Right lobe of liver (tissue), 6 donors: ENCODE measurements around the gene TARP.

Source experiments
- ATAC-seq, 4 donors: fragments of 200-7000 bp; cut with Tn5 transposase; one replicate each; pipeline ENCODE4 v1.9.1; 2020; ENCODE audit warnings: mild to moderate bottlenecking in 4 of 4, moderate library complexity in 4 of 4
- DNase-seq, 3 donors: peaks; one replicate each; pipeline ENCODE4 v3.0.0-alpha.2; 2020
- H3K27ac ChIP-seq, 3 donors: fragments of 200-600 bp; one replicate each; pipeline ENCODE4 v1.8.0; 2022
- H3K27me3 ChIP-seq, 2 donors: fragments of 200-600 bp; one replicate each; pipeline ENCODE4 v1.8.0; 2022
- H3K36me3 ChIP-seq, 4 donors: fragments of 200-600 bp; sonication (generic) in 1 of 4; one replicate each; pipeline versions ENCODE4 v1.5.1 to v1.8.0; 2017 to 2022; ENCODE audit warnings: control low read depth in 1 of 4
- H3K4me1 ChIP-seq, 4 donors: fragments of 200-600 bp; sonication (generic) in 1 of 4; one replicate each; pipeline versions ENCODE4 v1.5.1 to v1.8.0; 2017 to 2022; ENCODE audit warnings: control low read depth in 1 of 4
- H3K4me3 ChIP-seq, 3 donors: fragments of 200-600 bp; one replicate each; pipeline ENCODE4 v1.8.0; 2022
- H3K9me3 ChIP-seq, 4 donors: fragments of 200-600 bp; sonication (generic) in 1 of 4; one replicate each; pipeline versions ENCODE4 v1.5.1 to v1.8.0; 2017 to 2022; ENCODE audit warnings: control low read depth in 1 of 4
- CTCF ChIP-seq, 4 donors: fragments of 200-600 bp in 3 of 4; fragments of 450-650 bp in 1 of 4; IDR thresholded peaks; one replicate each; pipeline versions ENCODE4 v1.5.1 to v1.8.0; 2016 to 2022; ENCODE audit warnings: antibody characterized with exemption in 4 of 4, mild to moderate bottlenecking in 2 of 4
- POLR2A ChIP-seq: fragments of 450-650 bp; IDR thresholded peaks from one replicate; pipeline ENCODE4 v1.6.1; 2017; ENCODE audit warnings: antibody characterized with exemption, mild to moderate bottlenecking
- WGBS: methylation state at CpG from one replicate; pipeline ENCODE4 v1.1.6; 2018; ENCODE audit warnings: low coverage, low lambda C conversion rate; ENCODE audit not compliant: insufficient coverage; ENCODE audit errors: missing lambda C conversion rate; 5-methylcytosine and 5-hydroxymethylcytosine counted together
- intact Hi-C, 2 donors: fragments of 100-400 bp; cut with DNase I; formaldehyde crosslinking; loops; one replicate each; pipeline versions ENCODE4 v1.11.2 to v1.14.1; 2022
- donor health status: DM: no; HTN: yes; CAD: no.
- donor health status: DM: no; HTN: no; CAD: no.
- donor health status: DM: no; HTN: no; CAD: no.
- donor health status: DM: no; HTN: yes; CAD: no.
- donor health status: DM: no; HTN: yes; CAD: no.

The TARP gene

GRCh38 chr7:38306171-38306570 lies 32.7 kb upstream of the TARP start:
- Histone ChIP-seq H3K4me1 (no peaks in the 10 kb centered on the region), H3K27me3 (no peaks in the 10 kb centered on the region), H3K9me3 (no peaks in the 10 kb centered on the region), H3K27ac (no peak overlapping the region), H3K4me3 (no peak overlapping the region), H3K36me3 (no peaks in the 10 kb centered on the region)
- DNase-seq, result no peak
- no peak for TF ChIP-seq POLR2A
- no peak for TF ChIP-seq CTCF (IDR thresholded peaks at IDR 0.05)
- 75% methylated on average over 2 of the region's 3 CpGs for WGBS
- no peak for ATAC-seq
- intact Hi-C loops, result no loop called here

GRCh38 chr7:38303866-38304265 lies 30.4 kb upstream of the TARP start:
- Histone ChIP-seq H3K4me1 (no peaks in the 10 kb centered on the region), H3K4me3 (no peak overlapping the region), H3K27ac (no peak overlapping the region), H3K27me3 (no peaks in the 10 kb centered on the region), H3K9me3 (no peaks in the 10 kb centered on the region), H3K36me3 (no peaks in the 10 kb centered on the region)
- TF ChIP-seq CTCF (IDR thresholded peaks at IDR 0.05) (no peak), POLR2A (no peak)
- intact Hi-C loops, result no loop called here
- WGBS, result 88% methylated on average over 2 of the region's 2 CpGs
- DNase-seq (no peak), ATAC-seq (no peak)

GRCh38 chr7:38300175-38300574 lies 26.7 kb upstream of the TARP start:
- no peaks in the 10 kb centered on the region for H3K9me3 ChIP-seq
- H3K4me1 ChIP-seq, result no peaks in the 10 kb centered on the region
- no peak overlapping the region for H3K27ac ChIP-seq
- H3K4me3 ChIP-seq, result no peak overlapping the region
- ATAC-seq (peak in 2 of 4 donors; percentile 27 to 43), DNase-seq (no peak)
- no peak for TF ChIP-seq CTCF (IDR thresholded peaks at IDR 0.05)
- TF ChIP-seq POLR2A, result no peak
- WGBS, result 28% methylated on average over 5 of the region's 8 CpGs
- no peaks in the 10 kb centered on the region for H3K36me3 ChIP-seq
- no peaks in the 10 kb centered on the region for H3K27me3 ChIP-seq
- intact Hi-C loops, result no loop called here

- intact Hi-C loops, result no loop called here
- no peak for ATAC-seq
- no peak overlapping the region for H3K27ac ChIP-seq
- H3K4me1 ChIP-seq, result no peaks in the 10 kb centered on the region
- 61% methylated on average over 9 of the region's 9 CpGs for WGBS
- no peak overlapping the region for H3K4me3 ChIP-seq
- TF ChIP-seq POLR2A (no peak), CTCF (IDR thresholded peaks at IDR 0.05) (no peak)
- H3K27me3 ChIP-seq, result no peaks in the 10 kb centered on the region
- H3K36me3 ChIP-seq, result no peaks in the 10 kb centered on the region
- DNase-seq, result no peak
- H3K9me3 ChIP-seq, result no peaks in the 10 kb centered on the region
Measured at GRCh38 chr7:38299275-38299931, 26.0 kb upstream of the TARP start.
